CD14-positive monocyte (primary cell): Measurements from ENCODE around the gene CFAP57. TPM values are rescaled to one million over a fixed set of nuclear protein-coding genes. Genes with fewer than 3 reads are reported as not detected.

Experiments
- DNase-seq, 3 donors: peaks; one replicate each; pipeline ENCODE4 v3.0.0-alpha.2; 2011 to 2022
- H2AFZ ChIP-seq: 2 replicates; pipeline ENCODE4 v1.6.0; 2012; ENCODE audit warnings: mild to moderate bottlenecking, low read depth, low read length, inconsistent platforms; ENCODE audit not compliant: insufficient read depth, poor library complexity, severe bottlenecking
- H3K27ac ChIP-seq, 2 donors: 1 replicate in 1 of 2; 2 replicates in 1 of 2; pipeline ENCODE4 v1.5.1; 2012 to 2013; ENCODE audit warnings: low read length in 2 of 2, control low read depth in 1 of 2, inconsistent platforms in 1 of 2, low read depth in 1 of 2, mild to moderate bottlenecking in 1 of 2
- H3K27me3 ChIP-seq, 2 donors: one replicate each; pipeline versions ENCODE4 v1.6.0 to v1.6.1; 2011 to 2013; ENCODE audit warnings: low read length in 2 of 2; ENCODE audit not compliant: control insufficient read depth in 2 of 2, insufficient read depth in 2 of 2
- H3K36me3 ChIP-seq, 2 donors: replicated peaks in 1 of 2; 1 replicate in 1 of 2; 2 replicates in 1 of 2; pipeline versions ENCODE4 v1.5.1 to v1.6.1; 2012 to 2013; ENCODE audit warnings: low read length in 2 of 2, control low read depth in 1 of 2, inconsistent platforms in 1 of 2, mild to moderate bottlenecking in 1 of 2; ENCODE audit not compliant: insufficient read depth in 2 of 2, control insufficient read depth in 1 of 2
- H3K4me1 ChIP-seq, 2 donors: 1 replicate in 1 of 2; 2 replicates in 1 of 2; pipeline versions ENCODE4 v1.5.1 to v1.6.1; 2012 to 2013; ENCODE audit warnings: low read length in 2 of 2, control low read depth in 1 of 2, inconsistent platforms in 1 of 2, mild to moderate bottlenecking in 1 of 2, moderate library complexity in 1 of 2; ENCODE audit not compliant: insufficient read depth in 2 of 2, control insufficient read depth in 1 of 2
- H3K4me2 ChIP-seq: replicated peaks from 2 replicates; pipeline ENCODE3; 2012; ENCODE audit warnings: low read length, moderate library complexity, mild to moderate bottlenecking; ENCODE audit not compliant: poor library complexity, severe bottlenecking; ENCODE audit errors: extremely low read depth
- H3K4me3 ChIP-seq, 3 experiments: fragments of 200-600 bp in 1 of 3; sonication (generic) in 1 of 3; replicated peaks in 1 of 3; 1 replicate in 2 of 3; 2 replicates in 1 of 3; pipeline ENCODE4 v1.5.1; 2011 to 2013; ENCODE audit warnings: low read length in 3 of 3, mild to moderate bottlenecking in 3 of 3, control low read depth in 2 of 3, low read depth in 2 of 3, inconsistent platforms in 1 of 3, moderate library complexity in 1 of 3
- H3K79me2 ChIP-seq: 2 replicates; pipeline ENCODE4 v1.6.0; 2012; ENCODE audit warnings: mild to moderate bottlenecking, control low read depth, inconsistent platforms, low read length, moderate library complexity; ENCODE audit not compliant: insufficient read depth
- H3K9ac ChIP-seq: 2 replicates; pipeline ENCODE4 v1.6.0; 2017; ENCODE audit warnings: low read length, mild to moderate bottlenecking; ENCODE audit not compliant: insufficient read depth, poor library complexity, severe bottlenecking
- H3K9me3 ChIP-seq, 2 donors: replicated peaks in 1 of 2; 1 replicate in 1 of 2; 2 replicates in 1 of 2; pipeline versions ENCODE4 v1.5.1 to v1.6.1; 2012 to 2013; ENCODE audit warnings: low read length in 2 of 2, control low read depth in 1 of 2; ENCODE audit not compliant: control insufficient read depth in 1 of 2, insufficient read depth in 1 of 2
- H4K20me1 ChIP-seq: 2 replicates; pipeline ENCODE4 v1.6.0; 2012; ENCODE audit warnings: mild to moderate bottlenecking, low read length, control low read depth, moderate library complexity; ENCODE audit not compliant: insufficient read depth
- H3K27ac Mint-ChIP-seq, 7 donors: one replicate each; pipeline ENCODE4 v1.8.0; 2020; ENCODE audit warnings: mild to moderate bottlenecking in 7 of 7, mixed read lengths in 7 of 7, moderate library complexity in 6 of 7, inconsistent platforms in 2 of 7
- H3K27me3 Mint-ChIP-seq, 3 donors: one replicate each; pipeline ENCODE4 v1.8.0; 2021 to 2022; ENCODE audit warnings: low read depth in 3 of 3, mild to moderate bottlenecking in 3 of 3, mixed read lengths in 3 of 3, moderate library complexity in 3 of 3, inconsistent platforms in 1 of 3
- H3K36me3 Mint-ChIP-seq, 2 donors: one replicate each; pipeline ENCODE4 v1.8.0; 2020; ENCODE audit warnings: mixed read lengths in 2 of 2, inconsistent platforms in 1 of 2, mild to moderate bottlenecking in 1 of 2
- H3K4me1 Mint-ChIP-seq: one replicate; pipeline ENCODE4 v1.8.0; 2020; ENCODE audit warnings: mild to moderate bottlenecking, mixed read lengths
- H3K4me3 Mint-ChIP-seq, 2 donors: one replicate each; pipeline ENCODE4 v1.8.0; 2020; ENCODE audit warnings: mild to moderate bottlenecking in 2 of 2, mixed read lengths in 2 of 2, moderate library complexity in 1 of 2
- H3K9me3 Mint-ChIP-seq, 7 donors: one replicate each; pipeline ENCODE4 v1.8.0; 2020 to 2022; ENCODE audit warnings: mixed read lengths in 7 of 7, mild to moderate bottlenecking in 6 of 7, moderate library complexity in 6 of 7, inconsistent platforms in 2 of 7
- WGBS: methylation state at CpG from one replicate; pipeline ENCODE4 v1.1.5; 2013; ENCODE audit warnings: missing lambda C conversion rate; ENCODE audit not compliant: insufficient coverage; 5-methylcytosine and 5-hydroxymethylcytosine counted together
- intact Hi-C, 2 donors: fragments of 100-400 bp; cut with micrococcal nuclease; formaldehyde crosslinking; loops; one replicate each; pipeline versions ENCODE4 v1.15.0 to v1.15.1; 2023
- polyA plus RNA-seq, 3 donors: library from polyadenylated mRNA; depleted of rRNA in 1 of 3; unstranded in 2 of 3; stranded (reverse) in 1 of 3; fragments of 300-500 nt in 2 of 3; fragments of >200 nt in 1 of 3; fragmentation: Illumina TruSeq in 2 of 3; gene quantifications; 1 replicate in 2 of 3; 2 replicates in 1 of 3; pipeline ENCODE4 v1.2.3, GENCODE V29; 2012 to 2021
- TF ChIP-seq, protein P1 (sequence below): fragments of 200-600 bp; IDR thresholded peaks from one replicate; pipeline ENCODE4 v1.8.0; 2022; ENCODE audit warnings: antibody characterized with exemption, mild to moderate bottlenecking

The CFAP57 gene
- polyA plus RNA-seq, 3 donors, result 0.01 to 0.05 TPM; not detected in 1

DNA sequence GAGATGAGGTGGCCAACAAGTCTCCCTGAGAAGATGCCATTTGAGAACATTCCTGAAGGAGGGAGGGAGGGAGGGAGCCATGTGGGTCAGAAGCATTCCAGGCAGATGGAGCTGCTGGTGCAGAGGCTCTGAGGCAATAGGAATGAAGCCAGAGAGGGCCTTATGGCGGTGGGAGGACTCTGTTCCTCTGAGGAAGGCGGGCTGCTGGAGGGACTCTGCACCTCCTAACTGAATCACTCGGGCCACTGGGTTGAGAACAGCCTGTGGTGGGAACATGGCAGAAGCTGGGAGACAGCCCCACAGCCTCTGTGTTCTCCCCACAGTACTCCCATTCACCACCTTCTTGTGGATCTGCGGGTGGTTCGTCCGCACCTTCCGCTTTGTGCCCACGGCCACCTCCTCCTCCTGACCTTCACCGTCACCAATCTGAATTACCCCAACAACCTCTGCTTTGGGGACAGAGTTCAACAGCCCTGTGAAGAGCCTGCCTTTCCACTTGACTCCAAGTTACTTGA lies 95.2 kb downstream of the CFAP57 start:
- Histone ChIP-seq H3K36me3 (no peaks in the 10 kb centered on the region), H3K4me1 (peaks cover 8 to 12% of the 10 kb centered on the region in 2 donors), H2AFZ (no peak overlapping the region), H3K27me3 (no peaks in the 10 kb centered on the region), H4K20me1 (no peaks in the 10 kb centered on the region), H3K9me3 (peaks cover 6 to 8% of the 10 kb centered on the region in 2 donors), H3K4me3 (no peak overlapping the region), H3K4me2 (no peak overlapping the region), H3K79me2 (no peaks in the 10 kb centered on the region), H3K27ac (no peak overlapping the region), H3K9ac (no peak overlapping the region)
- peaks cover 2 to 11% (median 9%) of the 10 kb centered on the region in 3 donors for H3K27me3 Mint-ChIP-seq
- H3K4me1 Mint-ChIP-seq, result peaks cover 14% of the 10 kb centered on the region
- peaks cover 2 to 25% (median 15%) of the 10 kb centered on the region in 7 donors for H3K9me3 Mint-ChIP-seq
- no peak overlapping the region for H3K27ac Mint-ChIP-seq
- H3K36me3 Mint-ChIP-seq, result no peaks in the 10 kb centered on the region
- 96% methylated on average over 7 of the region's 9 CpGs for WGBS
- no peak for DNase-seq
- intact Hi-C loops, result no loop called here
- TF ChIP-seq, protein P1, sequence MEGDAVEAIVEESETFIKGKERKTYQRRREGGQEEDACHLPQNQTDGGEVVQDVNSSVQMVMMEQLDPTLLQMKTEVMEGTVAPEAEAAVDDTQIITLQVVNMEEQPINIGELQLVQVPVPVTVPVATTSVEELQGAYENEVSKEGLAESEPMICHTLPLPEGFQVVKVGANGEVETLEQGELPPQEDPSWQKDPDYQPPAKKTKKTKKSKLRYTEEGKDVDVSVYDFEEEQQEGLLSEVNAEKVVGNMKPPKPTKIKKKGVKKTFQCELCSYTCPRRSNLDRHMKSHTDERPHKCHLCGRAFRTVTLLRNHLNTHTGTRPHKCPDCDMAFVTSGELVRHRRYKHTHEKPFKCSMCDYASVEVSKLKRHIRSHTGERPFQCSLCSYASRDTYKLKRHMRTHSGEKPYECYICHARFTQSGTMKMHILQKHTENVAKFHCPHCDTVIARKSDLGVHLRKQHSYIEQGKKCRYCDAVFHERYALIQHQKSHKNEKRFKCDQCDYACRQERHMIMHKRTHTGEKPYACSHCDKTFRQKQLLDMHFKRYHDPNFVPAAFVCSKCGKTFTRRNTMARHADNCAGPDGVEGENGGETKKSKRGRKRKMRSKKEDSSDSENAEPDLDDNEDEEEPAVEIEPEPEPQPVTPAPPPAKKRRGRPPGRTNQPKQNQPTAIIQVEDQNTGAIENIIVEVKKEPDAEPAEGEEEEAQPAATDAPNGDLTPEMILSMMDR, result no peak
- H3K4me3 Mint-ChIP-seq, result no peak overlapping the region

DNA sequence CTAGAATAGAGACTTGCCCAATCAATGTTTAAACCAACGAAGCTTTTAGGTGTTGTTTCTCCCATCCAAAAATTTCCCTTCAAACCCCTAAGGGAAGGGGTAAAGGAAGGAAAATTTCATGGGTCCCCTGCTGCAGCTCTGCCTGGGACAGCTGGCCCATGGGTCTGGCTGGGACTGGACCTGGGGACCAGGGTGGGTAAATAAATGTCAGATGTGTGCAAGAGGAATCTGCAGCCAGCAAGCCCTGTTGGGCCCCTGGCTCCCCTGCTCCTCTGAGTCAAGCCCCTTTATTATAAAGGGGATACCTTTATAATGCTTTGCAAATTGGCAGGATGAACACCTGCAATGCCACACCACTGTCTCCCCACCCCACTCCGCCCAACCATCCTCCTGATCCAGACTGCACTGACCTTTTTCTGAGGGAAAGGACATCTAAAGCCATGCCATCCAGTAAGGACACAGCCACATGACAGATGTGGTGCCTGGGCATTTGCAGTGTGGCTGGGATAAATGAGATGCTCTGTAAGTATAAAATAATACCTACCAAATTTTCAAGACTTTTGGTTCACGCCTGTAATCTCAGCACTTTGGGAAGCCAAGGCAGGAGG lies 95.8 kb downstream of the CFAP57 start:
- Histone ChIP-seq H3K79me2 (no peaks in the 10 kb centered on the region), H3K27me3 (no peaks in the 10 kb centered on the region), H3K27ac (no peak overlapping the region), H4K20me1 (no peaks in the 10 kb centered on the region), H3K9me3 (peaks cover 6 to 8% of the 10 kb centered on the region in 2 donors), H3K4me1 (peaks cover 8 to 12% of the 10 kb centered on the region in 2 donors), H3K4me2 (no peak overlapping the region), H3K9ac (no peak overlapping the region), H3K4me3 (no peak overlapping the region), H3K36me3 (no peaks in the 10 kb centered on the region), H2AFZ (no peak overlapping the region)
- no peak for DNase-seq
- peaks cover 2 to 19% (median 11%) of the 10 kb centered on the region in 7 donors for H3K9me3 Mint-ChIP-seq
- TF ChIP-seq, protein P1, result no peak
- H3K4me3 Mint-ChIP-seq, result no peak overlapping the region
- no CpG with 5 or more reads among the region's 3 CpGs for WGBS
- intact Hi-C loops, result no loop called here
- H3K36me3 Mint-ChIP-seq, result no peaks in the 10 kb centered on the region
- H3K27ac Mint-ChIP-seq, result no peak overlapping the region
- peaks cover 2 to 11% (median 9%) of the 10 kb centered on the region in 3 donors for H3K27me3 Mint-ChIP-seq
- H3K4me1 Mint-ChIP-seq, result peaks cover 14% of the 10 kb centered on the region
